Epithelial cell of prostate (primary cell): ENCODE results near the gene MMRN1.
"Not testable (repeated sequence)": the region's sequence is repeated elsewhere in the genome, so short reads cannot be mapped to it uniquely, and the experiment has no call there.

Experiments used
- DNase-seq: peaks from one replicate; pipeline ENCODE4 v3.0.0-alpha.2; 2011; ENCODE audit warnings: low read depth, low spot score
- H3K27ac ChIP-seq: fragments of 450-650 bp; 2 replicates; pipeline ENCODE4 v1.5.1; 2017; ENCODE audit warnings: mild to moderate bottlenecking

MMRN1 gene, protein sequence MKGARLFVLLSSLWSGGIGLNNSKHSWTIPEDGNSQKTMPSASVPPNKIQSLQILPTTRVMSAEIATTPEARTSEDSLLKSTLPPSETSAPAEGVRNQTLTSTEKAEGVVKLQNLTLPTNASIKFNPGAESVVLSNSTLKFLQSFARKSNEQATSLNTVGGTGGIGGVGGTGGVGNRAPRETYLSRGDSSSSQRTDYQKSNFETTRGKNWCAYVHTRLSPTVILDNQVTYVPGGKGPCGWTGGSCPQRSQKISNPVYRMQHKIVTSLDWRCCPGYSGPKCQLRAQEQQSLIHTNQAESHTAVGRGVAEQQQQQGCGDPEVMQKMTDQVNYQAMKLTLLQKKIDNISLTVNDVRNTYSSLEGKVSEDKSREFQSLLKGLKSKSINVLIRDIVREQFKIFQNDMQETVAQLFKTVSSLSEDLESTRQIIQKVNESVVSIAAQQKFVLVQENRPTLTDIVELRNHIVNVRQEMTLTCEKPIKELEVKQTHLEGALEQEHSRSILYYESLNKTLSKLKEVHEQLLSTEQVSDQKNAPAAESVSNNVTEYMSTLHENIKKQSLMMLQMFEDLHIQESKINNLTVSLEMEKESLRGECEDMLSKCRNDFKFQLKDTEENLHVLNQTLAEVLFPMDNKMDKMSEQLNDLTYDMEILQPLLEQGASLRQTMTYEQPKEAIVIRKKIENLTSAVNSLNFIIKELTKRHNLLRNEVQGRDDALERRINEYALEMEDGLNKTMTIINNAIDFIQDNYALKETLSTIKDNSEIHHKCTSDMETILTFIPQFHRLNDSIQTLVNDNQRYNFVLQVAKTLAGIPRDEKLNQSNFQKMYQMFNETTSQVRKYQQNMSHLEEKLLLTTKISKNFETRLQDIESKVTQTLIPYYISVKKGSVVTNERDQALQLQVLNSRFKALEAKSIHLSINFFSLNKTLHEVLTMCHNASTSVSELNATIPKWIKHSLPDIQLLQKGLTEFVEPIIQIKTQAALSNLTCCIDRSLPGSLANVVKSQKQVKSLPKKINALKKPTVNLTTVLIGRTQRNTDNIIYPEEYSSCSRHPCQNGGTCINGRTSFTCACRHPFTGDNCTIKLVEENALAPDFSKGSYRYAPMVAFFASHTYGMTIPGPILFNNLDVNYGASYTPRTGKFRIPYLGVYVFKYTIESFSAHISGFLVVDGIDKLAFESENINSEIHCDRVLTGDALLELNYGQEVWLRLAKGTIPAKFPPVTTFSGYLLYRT

DNA sequence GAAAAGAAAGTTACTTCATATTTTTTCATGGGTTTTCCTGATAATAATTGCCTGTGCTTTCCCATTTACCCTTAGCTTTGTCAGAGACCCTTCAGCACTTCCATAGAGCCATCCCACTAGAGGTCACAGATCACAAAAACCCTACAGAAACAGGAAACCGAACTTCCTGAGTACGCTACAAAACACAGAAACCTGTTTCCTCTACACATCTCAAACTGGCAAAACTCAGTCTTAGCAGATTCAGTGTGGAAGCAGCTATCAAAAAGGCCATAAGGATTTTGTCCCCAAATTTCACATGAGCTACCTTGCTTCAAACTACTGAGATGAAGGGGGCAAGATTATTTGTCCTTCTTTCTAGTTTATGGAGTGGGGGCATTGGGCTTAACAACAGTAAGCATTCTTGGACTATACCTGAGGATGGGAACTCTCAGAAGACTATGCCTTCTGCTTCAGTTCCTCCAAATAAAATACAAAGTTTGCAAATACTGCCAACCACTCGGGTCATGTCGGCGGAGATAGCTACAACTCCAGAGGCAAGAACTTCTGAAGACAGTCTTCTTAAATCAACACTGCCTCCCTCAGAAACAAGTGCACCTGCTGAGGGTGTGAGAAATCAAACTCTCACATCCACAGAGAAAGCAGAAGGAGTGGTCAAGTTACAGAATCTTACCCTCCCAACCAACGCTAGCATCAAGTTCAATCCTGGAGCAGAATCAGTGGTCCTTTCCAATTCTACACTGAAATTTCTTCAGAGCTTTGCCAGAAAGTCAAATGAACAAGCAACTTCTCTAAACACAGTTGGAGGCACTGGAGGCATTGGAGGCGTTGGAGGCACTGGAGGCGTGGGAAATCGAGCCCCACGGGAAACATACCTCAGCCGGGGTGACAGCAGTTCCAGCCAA lies at the start of gene MMRN1:
Gene MMRN1 (plus strand): TSS at position 206 of the 902 bp plus-strand sequence. CDS start 118 bp downstream, at position 324.
- DNase-seq = no peak

DNA sequence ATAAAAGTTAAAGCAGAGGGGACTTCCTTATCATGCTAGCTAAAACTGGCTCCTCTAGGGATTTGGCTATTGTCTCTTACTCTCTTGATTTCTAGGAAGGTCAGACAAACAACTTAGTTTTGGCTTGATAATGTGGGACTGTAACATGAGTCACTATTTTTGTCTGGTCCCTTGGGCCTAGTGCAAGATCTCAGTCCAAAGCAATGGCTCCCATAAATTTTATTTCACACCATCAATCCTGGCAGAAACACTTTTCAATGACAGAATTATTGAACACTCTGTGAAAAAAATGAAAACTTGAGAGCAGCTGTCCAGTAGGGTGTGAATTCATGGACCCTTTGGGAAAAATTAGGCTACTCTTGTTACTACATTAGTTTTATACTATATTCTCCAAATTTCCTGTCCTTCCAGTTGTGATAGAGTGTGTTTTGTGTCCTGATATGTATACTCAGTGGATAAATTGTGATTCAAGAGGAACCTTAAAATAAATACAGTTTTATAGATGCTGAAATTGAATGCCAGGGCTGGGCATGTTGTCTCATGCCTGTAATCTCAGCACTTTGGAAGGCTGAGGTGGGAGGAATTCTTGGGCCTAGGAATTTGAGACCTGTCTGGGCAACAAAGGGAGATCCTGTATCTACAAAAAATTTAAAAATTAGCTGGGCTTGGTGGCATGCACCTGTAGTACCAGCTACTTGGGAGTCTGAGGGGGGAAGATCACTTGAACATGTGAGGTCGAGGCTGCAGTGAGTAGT lies 46.9 kb upstream of the MMRN1 start:
- DNase-seq = peak; percentile 34
- peak overlapping the region; percentile 86 for H3K27ac ChIP-seq

More for the DNA sequence above, at the start of gene MMRN1:
- H3K27ac ChIP-seq = no peak within 1 kb of the TSS

DNA sequence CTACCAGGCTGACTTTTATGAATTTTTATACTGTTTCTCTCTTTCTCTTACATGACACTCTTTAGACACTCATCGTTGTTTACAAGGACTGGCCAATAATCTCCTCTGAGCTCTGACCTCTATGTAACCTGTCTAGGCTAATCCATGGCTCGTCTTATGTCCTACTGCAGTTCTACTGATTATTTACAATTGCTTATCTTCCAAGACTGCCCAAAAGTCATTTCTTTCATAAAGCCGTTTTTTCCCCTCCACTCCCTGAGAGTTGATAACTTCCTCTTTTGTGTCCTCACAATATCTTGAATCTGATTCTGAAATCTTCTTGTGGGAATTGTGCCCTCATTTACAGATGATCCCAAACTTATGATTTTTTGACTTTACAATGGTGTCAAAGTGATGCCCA lies 39.4 kb upstream of the MMRN1 start:
- H3K27ac ChIP-seq = no peak overlapping the region

DNA sequence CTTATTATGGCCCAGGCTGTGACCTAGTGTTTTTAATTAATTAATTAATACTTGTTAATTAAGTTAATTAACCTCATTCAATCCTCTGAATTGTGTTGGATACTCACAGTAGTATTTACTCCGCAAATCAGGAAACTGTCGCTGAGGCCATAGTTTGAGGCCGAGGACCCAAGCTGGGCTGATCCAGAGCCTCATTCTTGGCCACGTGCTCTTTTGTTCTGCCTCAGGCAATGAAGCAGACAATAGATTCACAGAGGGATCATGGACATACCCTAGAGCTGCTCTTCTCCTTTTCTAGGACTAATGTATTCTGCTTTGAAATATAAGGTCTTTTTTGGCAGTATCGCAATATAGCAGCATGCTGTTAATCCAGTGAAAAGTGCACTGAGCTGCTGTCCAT lies 33.7 kb upstream of the MMRN1 start:
- H3K27ac ChIP-seq = no peak overlapping the region
- DNase-seq = no peak

More for the DNA sequence above, 39.4 kb upstream of the MMRN1 start:
- DNase-seq = no peak

DNA sequence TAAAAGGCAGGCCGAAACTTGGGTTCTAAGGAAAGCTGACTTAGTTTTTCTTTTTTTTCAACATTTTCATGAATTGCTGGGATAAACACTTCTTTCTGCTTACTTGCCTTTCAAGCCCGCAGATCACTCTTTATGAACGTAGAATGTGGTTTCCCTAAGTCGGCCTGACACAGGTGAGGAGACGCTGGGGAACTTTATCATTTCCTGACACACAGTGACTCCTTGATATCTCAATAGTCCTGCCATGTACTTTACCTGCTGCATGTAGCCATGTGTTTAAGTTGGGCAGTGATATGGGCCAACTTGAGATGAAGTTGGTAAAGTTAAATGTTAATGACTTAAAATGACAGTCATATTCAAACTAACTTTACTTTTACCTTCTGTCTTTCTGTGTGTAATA lies 31.1 kb upstream of the MMRN1 start:
- H3K27ac ChIP-seq = no peak overlapping the region
- DNase-seq = no peak

DNA sequence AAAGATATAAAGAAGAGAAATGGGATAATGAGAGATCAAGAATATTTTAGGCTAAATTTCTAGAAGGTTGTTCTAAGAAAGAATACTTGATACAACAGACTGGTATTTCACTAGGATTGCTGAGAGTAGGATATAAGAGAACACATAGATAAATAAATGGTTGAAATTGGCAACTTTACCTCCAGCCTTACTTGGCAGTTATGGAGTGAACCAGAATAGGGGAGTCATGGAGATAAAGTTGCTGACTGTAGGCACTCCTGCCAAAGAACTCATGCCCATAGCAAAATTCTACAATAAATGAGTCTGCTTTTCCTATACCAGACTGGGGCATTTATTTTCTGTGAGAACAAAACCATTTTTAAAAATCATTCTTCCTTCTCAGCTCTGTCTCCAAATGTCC lies 26.4 kb upstream of the MMRN1 start:
- H3K27ac ChIP-seq = no peak overlapping the region
- no peak for DNase-seq

DNA sequence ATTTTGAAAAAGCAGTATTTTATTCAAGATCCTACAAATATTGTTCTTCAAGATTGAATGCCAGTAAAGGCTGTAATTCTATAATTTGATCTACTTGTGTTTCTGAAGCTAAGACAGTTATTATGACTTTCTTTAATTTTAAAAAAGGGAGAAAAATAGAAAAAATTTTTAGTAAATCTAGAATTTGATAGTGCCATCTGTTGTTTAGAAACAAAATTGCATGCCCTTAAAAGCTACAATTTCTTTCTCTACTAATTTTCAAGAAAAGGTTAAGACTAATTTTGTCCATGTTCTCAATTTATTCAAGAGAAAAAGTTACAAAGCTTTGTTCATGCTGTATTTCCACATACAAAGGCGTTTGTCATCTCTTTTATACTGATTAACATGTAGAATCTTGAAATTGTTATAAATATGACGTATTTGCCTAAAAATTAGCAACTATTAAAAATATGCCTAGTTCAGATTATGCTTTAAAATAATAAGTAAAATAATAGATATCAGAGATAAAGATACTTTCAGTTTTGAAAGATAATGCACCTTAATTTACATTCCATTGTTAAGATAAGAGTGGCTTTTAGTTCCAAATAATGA lies 25.6 kb upstream of the MMRN1 start:
- DNase-seq = no peak
- no peak overlapping the region for H3K27ac ChIP-seq

DNA sequence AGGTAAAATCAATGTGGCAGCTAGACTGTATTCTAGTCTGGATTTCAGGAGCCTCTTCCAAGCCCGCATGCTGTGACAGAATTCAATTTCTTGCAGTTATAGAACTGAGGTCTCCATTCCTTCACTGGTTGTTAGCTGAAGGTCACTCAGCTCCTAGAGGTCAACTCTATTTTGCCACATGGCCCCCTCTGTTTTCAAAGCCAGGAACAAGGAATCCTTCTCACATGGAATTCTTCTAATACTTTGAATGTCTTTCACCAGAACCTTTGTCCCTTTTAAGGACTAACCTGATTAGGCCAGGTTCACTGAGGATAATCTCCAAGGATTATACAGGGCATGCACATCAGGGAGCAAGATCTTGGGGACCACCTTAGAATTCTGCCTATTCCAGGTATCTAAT lies 23.4 kb upstream of the MMRN1 start:
- no peak overlapping the region for H3K27ac ChIP-seq
- no peak for DNase-seq

DNA sequence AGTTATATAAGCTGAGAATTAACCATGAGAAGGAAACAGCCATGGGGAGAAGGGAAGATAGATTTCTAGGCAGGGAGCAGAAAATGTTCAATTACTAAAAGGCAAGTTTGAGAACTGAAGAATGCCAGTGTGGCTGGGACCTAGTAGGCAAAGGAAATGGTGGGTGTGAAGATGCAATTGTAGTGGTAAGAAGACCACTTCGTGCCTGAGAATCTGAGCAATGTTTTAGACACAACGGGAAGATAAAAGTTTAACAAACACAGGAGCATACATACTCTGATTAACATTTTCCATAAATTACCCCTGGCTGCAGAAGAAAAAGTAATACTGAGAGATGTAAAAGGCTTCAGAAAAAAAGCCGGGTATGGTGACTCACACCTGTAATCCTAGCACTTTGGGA lies 18.1 kb upstream of the MMRN1 start:
- no peak for DNase-seq
- no peak overlapping the region for H3K27ac ChIP-seq

DNA sequence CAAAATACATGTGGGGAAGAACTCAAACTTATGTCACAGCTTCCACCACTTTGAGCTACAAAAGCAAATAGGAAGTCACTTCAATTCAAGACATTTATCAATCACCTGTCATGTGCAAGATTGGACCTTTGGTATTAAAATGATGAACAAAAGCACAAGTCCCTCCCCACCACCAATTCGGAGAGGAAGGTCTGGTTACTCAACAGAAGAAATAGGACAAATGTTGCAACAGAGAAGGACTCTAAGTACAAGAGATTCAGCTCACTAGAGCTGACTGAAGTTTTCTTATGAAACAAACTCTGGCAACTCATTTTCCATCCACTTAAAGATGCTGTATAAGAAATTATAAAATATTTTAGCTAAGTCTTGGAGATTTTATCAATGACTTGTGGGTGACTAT lies 16.0 kb upstream of the MMRN1 start:
- no peak overlapping the region for H3K27ac ChIP-seq
- DNase-seq = no peak

DNA sequence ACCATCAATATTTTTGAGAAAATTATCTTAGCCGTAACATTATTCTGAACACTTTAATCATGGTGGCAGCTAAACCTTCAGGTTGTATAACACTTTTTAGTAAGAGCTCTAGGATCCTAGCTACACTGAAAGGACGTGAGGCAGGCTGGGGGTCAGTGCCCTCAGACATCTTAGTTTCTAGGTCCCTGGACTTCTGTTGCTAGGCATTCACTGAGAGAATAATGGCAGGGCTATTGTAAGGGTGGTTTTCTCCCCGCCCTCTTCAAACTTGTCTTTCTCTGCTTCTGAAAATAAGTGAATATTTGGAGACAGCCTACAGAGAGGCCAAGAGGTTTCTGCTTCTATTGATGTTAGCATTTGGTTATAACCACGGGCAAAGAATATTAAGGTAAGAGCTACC lies 15.4 kb upstream of the MMRN1 start:
- no peak overlapping the region for H3K27ac ChIP-seq
- DNase-seq = no peak

DNA sequence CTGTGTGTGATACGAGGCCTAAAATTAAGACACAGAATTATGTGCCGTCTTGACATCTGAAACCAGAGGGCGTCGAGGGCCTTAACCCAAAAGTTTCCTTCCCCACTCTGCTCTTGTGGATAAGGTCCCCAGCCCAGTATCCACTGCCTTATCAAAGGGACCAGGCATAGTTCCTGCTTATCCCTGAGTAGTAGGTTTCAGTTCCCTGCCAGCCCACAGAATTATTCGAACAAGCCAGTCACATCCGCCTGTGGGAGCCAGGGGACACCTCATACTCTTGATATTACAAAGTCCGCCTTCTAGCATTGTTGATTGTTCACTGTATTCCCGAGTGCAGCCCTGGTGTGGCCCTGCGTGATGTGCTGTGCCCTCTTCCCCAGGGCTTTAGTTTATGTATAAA lies 5.4 kb upstream of the MMRN1 start:
- H3K27ac ChIP-seq = no peak overlapping the region
- no peak for DNase-seq

DNA sequence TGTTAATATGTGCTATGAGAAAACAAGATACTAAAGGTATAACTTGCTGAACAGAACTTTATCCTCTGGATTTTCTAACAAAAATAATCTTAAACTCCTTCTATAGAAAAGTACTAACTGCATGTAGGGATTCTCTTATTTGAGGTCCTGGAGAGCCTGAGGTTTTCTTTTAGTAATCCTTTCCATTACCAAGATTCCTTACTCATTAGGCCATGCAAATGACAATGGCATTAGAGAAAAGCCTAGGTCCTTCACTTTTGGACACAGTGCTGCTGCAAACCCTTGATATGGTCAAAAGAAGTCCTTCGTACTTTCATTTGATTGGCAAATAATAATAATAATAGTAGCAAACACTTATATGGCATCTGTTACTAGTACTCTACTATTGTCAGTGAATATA lies 3.2 kb downstream of the MMRN1 start:
- DNase-seq = no peak
- H3K27ac ChIP-seq = no peak overlapping the region

DNA sequence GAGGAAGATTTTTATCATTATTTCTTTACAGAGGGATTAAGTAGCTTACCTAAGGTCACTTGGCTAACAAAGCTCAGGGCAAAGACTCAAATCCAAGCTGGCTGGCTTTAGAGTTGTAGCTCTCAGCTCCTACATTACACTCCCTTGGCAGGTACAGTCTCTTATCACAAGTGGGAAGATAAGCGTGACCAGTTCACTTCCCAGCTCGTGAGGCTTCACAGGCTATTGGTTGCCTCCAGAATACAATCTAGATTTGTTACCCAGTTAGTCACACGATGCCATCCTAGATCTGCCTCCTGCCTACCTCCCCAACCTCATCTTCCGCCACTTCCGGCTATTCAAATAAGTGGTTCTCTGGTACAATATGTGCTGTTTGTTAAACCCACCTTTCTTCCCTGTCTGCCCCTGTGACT lies 3.7 kb downstream of the MMRN1 start:
- no peak for DNase-seq

DNA sequence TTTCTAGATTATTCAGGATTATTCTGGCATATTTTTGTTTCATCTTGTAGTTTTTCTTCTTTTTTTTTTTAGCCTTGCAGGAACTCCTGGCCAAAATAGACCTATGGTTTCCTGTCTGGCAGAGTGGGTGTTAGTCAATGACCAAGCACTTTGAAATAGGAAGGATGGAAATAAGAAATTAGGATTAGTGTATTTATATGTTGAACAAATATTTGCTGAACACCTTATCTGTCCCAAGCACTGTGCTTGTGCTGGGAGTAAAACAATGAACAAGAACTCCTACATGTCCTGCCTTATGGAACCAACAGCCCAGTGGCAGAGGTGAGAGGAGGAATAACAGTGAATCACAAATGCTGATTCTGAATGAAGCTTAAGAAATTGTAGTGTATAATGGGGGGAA lies 4.5 kb downstream of the MMRN1 start:
- DNase-seq = no peak
- H3K27ac ChIP-seq = no peak overlapping the region

More for the DNA sequence above, 3.7 kb downstream of the MMRN1 start:
- H3K27ac ChIP-seq = no peak overlapping the region

DNA sequence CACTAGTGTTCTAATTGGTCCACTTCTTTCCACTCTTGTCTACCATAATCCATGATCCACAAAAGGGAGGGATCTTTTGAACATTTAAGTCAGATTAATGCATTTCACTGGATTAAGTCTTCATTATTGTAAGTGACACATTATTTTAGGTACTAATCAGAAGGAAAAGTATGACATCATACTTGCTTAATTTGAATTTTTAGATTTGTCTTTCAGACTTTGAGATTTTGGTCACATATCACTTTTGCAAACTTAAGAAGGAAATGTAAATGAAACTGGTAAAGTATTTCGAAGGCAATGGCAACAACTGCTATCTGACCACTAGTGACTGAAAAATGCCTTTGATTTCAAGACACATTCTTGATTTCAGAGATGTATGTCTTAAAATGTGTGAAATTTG lies 5.2 kb downstream of the MMRN1 start:
- DNase-seq = no peak
- H3K27ac ChIP-seq = no peak overlapping the region

DNA sequence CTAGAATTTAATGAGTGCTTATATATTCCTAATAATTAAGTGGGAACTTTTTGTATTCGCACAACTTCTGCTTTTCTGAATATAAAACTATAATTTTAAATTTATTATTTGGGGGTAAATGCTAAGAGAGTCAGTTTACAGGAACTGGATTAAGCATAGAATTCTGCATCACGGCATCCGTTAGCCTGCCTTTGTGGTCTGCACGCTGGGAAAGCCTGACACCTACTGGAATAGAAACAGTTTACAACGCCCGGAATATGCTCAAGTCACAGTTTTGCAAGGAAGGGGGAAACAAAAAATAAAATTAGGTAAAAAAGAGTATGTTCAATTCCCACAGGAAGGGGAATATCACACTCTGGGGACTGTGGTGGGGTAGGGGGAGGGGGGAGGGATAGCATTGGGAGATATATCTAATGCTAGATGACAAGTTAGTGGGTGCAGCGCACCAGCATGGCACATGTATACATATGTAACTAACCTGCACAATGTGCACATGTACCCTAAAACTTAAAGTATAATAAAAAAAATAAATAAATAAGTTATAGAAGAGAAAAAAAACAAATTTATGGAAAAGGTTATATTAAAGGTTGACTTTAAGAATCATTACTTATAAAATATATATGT lies 7.3 kb downstream of the MMRN1 start:
- H3K27ac ChIP-seq, DNase-seq: not testable (repeated sequence)

DNA sequence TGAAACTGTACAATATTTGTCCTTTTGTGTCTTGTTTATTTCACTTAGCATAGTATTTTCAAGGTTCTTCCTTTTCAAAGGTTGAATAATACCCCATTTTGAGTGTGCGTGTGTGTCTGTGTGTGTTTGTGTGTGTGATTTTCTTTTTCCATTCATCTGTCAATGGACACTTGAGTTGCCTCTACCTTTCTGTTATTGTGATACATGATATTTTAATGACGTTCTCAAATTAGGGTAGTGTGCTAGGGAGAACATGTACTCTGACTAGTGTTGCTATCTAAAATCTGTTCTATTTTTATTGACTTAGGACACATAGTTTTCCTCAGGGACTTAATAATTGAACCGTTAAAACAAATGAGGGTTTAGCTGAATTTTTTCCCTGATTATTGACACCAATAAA lies 9.9 kb downstream of the MMRN1 start:
- no peak overlapping the region for H3K27ac ChIP-seq
- DNase-seq = no peak
